A172 (cell line): ENCODE measurements around the gene OSER1. TPM values are rescaled to one million over a fixed set of nuclear protein-coding genes. Genes with fewer than 3 reads are reported as not detected.

ENCODE experiments used
- DNase-seq: peaks from one replicate; pipeline ENCODE4 v3.0.0-alpha.2; 2015; ENCODE audit warnings: low spot score
- total RNA-seq: library from RNA; depleted of rRNA; stranded (reverse); fragments of >200 nt; shearing (Covaris generic); gene quantifications from 2 replicates; pipeline ENCODE4 v1.2.3, GENCODE V29; 2014

The OSER1 gene
- total RNA-seq, 1 experiment from 2014 or later: 61.7 TPM

GRCh38 chr20:44174996-44175765 lies 35.4 kb downstream of the OSER1 start:
- DNase-seq: no peak

GRCh38 chr20:44173846-44174245 lies 36.7 kb downstream of the OSER1 start:
- no peak for DNase-seq

- no peak for DNase-seq
These were observed 37.5 kb downstream of the OSER1 start for GRCh38 chr20:44173116-44173515.

GRCh38 chr20:44172572-44172950 lies 38.0 kb downstream of the OSER1 start:
- DNase-seq: no peak

GRCh38 chr20:44171775-44172571 lies 38.6 kb downstream of the OSER1 start:
- DNase-seq: no peak

GRCh38 chr20:44170816-44171410 lies 39.7 kb downstream of the OSER1 start:
- no peak for DNase-seq

GRCh38 chr20:44167736-44168135 lies 42.8 kb downstream of the OSER1 start:
- no peak for DNase-seq

GRCh38 chr20:44166477-44166876 lies 44.1 kb downstream of the OSER1 start:
- DNase-seq: peak; percentile 60

- DNase-seq: peak; percentile 43
These were observed 44.6 kb downstream of the OSER1 start for GRCh38 chr20:44166008-44166407.

GRCh38 chr20:44160133-44160532 lies 50.4 kb downstream of the OSER1 start:
- DNase-seq: no peak

GRCh38 chr20:44159711-44160110 lies 50.9 kb downstream of the OSER1 start:
- DNase-seq: no peak

GRCh38 chr20:44159125-44159524 lies 51.4 kb downstream of the OSER1 start:
- DNase-seq: no peak

- no peak for DNase-seq
These were observed 53.5 kb downstream of the OSER1 start for GRCh38 chr20:44157061-44157460.

GRCh38 chr20:44154521-44155001 lies 56.0 kb downstream of the OSER1 start:
- DNase-seq: peak; percentile 41

GRCh38 chr20:44153636-44154043 lies 56.9 kb downstream of the OSER1 start:
- no peak for DNase-seq

GRCh38 chr20:44151621-44152416 lies 58.8 kb downstream of the OSER1 start:
- peak; percentile 55 for DNase-seq

- no peak for DNase-seq
These were observed 64.3 kb downstream of the OSER1 start for GRCh38 chr20:44146272-44146671.
